C4-2B (cell line): ENCODE measurements around the gene SLC4A1.

Source experiments
- H3K27ac ChIP-seq: fragments of 450-650 bp; 2 replicates; pipeline ENCODE4 v1.5.1; 2017
- ZFX ChIP-seq: fragments of 450-650 bp; IDR thresholded peaks from 2 replicates; pipeline ENCODE4 v1.6.1; 2017
- TF ChIP-seq, protein P1 (sequence below): fragments of 450-650 bp; conservative IDR thresholded peaks from 2 replicates; pipeline ENCODE4 v1.5.1; 2017; ENCODE audit warnings: mild to moderate bottlenecking

SLC4A1 gene

DNA sequence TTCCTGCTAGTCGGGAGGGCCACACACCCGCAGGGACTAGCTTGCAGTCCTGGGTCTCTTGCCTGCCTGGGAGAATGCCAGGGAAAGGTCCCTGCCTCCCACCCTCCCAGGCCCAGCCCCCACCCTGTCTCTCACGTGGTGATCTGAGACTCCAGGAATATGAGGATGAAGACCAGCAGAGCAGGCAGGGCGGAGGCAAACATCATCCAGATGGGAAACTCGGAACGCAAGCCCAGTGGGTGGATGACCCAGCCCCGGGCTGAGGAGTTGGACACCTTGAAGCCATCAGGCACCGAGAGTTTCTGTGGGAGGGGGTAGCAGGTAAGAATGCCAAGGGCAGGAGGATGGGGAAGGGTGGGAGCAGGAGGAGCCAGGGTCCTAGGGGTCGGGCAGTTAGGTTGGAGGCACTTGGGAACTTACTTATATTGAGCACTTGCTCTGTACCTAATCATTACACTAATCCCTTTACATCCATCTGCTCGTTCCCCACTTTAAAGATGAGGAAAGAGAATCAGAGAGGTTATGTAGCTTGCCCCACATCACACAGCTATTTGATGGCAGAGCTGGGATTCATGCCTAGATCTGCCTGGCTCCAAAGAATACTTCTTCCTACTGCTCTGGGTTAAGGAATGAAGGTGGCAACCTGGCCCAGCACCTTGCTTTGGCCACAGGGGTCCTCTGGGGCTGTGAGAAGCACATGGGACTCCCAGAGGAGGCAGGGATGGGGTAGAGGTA is 13.4 kb downstream of the SLC4A1 start:
- H3K27ac ChIP-seq: no peak overlapping the region
- TF ChIP-seq, protein P1, sequence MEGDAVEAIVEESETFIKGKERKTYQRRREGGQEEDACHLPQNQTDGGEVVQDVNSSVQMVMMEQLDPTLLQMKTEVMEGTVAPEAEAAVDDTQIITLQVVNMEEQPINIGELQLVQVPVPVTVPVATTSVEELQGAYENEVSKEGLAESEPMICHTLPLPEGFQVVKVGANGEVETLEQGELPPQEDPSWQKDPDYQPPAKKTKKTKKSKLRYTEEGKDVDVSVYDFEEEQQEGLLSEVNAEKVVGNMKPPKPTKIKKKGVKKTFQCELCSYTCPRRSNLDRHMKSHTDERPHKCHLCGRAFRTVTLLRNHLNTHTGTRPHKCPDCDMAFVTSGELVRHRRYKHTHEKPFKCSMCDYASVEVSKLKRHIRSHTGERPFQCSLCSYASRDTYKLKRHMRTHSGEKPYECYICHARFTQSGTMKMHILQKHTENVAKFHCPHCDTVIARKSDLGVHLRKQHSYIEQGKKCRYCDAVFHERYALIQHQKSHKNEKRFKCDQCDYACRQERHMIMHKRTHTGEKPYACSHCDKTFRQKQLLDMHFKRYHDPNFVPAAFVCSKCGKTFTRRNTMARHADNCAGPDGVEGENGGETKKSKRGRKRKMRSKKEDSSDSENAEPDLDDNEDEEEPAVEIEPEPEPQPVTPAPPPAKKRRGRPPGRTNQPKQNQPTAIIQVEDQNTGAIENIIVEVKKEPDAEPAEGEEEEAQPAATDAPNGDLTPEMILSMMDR: no peak
- TF ChIP-seq ZFX: no peak

DNA sequence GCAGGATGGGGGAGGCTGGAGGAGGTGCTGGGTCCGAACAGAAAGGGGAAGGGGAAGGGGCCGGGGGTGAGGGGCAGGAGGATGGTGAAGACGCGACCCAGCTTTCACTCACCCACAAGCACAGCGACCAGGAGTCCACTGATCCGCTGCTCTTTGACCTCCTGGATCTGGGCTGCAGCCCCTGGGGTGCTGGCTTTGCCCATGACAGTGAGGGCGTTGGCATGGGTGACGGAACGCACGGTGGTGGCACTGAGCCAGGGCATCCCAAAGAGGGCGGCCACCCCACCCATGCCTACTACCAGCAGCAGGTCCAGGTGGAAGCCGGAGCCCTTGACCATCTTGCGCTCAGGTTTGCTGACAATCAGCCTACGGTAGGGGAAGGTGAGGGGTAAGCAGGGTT is 14.9 kb downstream of the SLC4A1 start:
- no peak overlapping the region for H3K27ac ChIP-seq
- no peak for TF ChIP-seq ZFX
- TF ChIP-seq, protein P1: no peak

DNA sequence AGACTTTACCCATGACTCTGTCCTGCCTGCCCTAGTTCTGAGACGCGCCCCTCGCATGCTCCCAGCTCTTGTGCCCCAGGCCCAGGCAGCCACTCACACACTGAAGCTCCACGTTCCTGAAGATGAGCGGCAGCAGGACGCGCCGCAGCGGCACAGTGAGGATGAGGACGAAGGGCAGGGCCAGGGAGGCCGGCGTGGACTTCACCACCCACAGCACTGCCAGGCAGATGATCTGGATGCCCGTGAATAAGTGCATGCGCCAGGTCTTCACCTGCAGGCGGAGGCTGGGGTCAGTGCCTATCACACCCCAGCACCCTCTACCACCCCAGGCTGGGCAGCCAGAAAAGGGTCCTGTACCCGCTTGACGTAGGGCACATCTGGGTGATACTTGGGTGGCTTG is 16.9 kb downstream of the SLC4A1 start:
- TF ChIP-seq ZFX: no peak
- TF ChIP-seq, protein P1: no peak
- no peak overlapping the region for H3K27ac ChIP-seq

DNA sequence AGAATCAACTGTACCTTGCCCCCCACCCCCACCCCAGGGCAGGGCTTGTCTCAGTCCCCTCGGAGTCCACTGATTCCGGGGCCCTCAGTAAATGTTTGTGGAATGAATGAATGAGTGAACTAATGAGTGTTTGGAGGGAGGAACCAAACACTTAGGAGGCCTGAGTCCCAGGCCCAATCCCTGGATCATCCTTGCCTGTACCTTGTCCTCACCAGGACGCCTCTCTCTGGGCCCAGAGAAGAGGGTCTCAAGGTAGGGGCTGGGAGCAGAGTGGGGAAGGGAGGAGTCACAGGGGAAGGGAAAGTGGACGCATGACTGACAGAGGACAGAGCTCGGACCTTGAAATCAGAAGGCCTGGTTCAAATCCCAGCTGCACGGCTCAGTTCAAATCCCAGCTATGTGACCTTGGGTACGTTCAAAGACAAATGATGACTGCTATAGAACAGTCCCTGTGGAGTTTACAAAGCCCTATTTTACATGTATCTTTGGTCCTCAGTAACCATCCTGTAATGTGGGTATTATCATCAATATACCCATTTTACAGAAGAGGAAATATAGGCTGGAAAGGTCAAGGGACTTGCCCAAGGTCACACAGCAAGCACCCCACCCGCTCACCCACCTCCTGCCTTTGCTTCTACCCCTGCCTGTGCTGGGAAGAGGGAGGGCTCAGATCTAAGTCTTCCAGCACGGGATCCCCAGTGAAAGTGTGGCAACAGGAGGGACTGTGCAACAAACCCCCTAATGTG is 18.3 kb downstream of the SLC4A1 start:
- no peak for TF ChIP-seq ZFX
- TF ChIP-seq, protein P1: no peak
- H3K27ac ChIP-seq: no peak overlapping the region

DNA sequence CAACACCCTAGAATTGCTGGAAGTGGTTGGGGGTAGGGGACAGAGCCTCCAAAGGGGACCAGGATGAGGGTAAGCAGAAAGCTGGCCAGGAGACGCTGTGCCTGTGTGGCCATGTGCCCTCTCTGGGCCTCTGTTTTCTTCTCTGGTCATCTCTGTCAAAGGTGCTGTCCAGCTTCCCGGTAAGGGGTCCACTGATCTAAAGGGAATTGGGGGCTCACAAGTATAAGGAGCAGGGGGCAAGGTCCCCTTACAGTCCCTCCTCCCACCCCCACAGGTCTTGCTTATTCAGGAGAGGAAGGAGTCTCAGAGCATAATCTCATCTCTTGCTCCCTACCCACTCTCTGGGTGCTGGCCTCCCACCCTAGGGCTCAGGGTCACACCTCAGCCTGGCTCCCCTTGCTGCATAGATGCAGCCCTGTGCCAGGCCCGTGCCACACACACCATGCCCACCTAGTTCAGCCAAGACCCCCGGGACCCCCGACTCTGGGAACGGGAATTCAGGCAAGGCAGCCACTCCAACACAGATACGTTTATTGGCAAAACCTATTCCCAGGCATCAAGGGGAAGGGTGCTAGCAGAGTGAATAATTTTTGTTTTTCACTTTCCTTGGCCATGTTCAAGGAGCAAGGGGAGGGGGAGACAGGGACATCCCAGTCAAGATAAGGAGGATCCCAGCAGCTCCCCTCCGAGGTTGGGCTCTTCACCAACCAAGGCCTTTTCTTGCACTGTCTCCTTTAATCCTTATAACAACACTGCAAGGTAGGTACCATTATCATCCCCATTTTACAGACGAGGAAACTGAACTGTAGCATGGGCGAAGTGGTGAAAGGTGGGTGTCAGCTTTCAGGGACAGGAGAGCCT is 19.8 kb downstream of the SLC4A1 start:
- TF ChIP-seq, protein P1: no peak
- no peak for TF ChIP-seq ZFX
- no peak overlapping the region for H3K27ac ChIP-seq

DNA sequence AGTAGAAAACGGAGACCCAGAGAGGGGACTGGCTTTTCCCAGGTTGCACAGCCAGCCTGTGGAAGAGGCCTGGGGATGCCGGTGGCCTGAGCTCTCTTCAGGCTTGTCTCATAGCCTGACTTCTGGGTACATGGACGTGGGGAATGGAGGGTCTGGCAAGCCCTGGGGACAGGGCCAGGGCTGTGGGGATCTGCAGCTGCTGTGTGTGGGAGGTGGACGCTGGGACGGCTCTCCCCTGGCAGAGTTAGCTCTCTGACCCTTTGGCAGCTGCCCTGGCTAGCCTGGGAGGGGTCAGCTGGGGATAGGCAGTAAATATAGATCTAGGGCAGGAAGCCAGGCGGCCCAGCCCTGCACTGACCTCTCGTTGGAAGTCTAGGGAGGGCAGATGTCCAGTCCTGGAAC is 20.5 kb downstream of the SLC4A1 start:
- H3K27ac ChIP-seq: no peak overlapping the region
- TF ChIP-seq ZFX: no peak
- TF ChIP-seq, protein P1: no peak
